COLO829 (cell line): ENCODE data around the gene LRBA.
A peak's percentile ranks its signal among the peaks of the same experiment; 100 is the strongest.
"Not testable (repeated sequence)": the region's sequence is repeated elsewhere in the genome, so short reads cannot be mapped to it uniquely, and the experiment has no call there.

ENCODE experiments used
- DNase-seq: peaks from one replicate; pipeline ENCODE4 v3.0.0; 2012; ENCODE audit warnings: low spot score

LRBA gene

DNA sequence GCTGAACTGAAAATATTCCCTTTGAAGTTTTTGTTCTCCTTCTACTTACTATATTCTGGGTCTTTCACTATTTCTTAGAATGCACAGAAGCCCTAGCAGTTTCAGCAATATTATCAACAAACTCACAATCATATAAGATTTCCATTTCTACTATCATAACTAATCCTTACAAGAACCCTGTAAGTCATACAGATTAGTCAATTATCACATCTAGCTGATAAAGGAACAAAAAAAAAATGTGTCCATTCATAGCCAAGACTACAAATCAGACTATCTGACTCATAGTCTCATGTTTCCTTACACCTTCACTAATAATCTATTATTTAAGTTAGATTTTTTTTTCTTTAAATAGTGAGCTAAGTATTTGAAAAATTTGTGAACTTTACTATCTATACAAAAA lies 72.5 kb downstream of the LRBA start:
- DNase-seq = no peak

DNA sequence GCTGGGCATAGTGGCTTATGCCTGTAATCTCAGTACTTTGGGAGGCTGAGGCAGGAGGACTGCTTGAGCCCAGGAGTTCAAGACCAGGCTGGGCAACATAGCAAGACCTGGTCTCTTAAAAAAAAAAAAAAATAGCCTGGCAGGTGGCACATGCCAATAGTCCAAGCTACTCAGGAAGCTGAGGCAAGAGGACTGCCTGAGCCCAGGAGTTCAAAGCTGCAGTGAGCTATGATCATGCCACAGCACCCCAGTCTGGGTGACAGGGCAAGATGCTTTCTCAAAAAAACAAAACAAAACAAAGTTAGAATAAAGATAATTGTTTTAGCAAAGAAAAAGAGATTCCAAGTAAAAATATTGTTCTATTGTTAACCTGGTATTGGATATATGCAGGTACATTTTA lies 75.0 kb downstream of the LRBA start:
- no peak for DNase-seq

- no peak for DNase-seq
Observed at GRCh38 chr4:150939530-150939929, 75.6 kb downstream of the LRBA start.

DNA sequence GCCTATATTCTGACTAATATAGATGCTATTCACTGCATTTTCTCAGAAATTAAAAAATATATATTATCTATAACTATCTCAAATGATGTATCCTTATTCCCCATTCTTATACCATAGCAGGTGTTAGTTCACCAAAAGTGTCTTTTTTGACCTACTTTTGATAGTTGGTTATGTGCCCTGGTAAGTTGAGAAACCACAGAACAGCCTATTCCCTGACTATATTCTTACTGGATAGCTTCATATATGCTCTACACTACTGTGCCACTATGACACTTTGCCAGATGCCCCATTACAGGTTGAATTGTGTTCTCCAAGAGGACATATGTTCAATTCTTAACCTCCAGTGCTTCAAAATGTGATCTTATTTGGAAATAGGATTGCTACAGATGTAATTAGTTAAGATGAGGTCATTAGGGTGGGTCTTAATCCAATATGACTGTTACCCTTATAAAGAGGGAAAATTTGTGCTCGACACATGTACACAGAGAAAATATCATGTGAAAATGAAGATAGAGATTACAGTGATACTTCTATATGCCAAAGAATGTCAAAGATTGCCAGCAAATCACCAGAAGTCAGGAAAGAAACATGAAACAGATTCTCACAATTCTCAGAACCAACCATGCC lies 76.1 kb downstream of the LRBA start:
- no peak for DNase-seq

DNA sequence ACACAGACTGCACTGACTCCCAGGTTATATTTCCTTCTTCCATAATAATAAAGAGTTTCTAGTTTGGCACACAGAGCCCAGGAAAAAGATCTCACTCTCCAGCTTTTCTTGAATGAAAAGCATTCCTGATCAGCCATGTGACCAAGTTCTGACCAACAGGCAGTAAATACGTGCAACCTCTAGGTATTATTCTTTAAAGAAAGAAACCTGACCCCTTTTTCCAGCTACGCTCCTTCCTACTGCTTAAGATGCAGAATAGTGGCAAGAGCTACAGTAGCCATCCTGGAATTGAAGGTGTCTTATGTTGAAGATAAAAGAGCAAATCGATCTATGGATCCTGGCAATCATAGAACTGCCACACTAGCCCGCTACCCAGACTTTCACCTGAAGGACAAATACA lies 76.7 kb downstream of the LRBA start:
- DNase-seq = no peak

GRCh38 chr4:150934022-150934421 lies 81.1 kb downstream of the LRBA start:
- DNase-seq = no peak

DNA sequence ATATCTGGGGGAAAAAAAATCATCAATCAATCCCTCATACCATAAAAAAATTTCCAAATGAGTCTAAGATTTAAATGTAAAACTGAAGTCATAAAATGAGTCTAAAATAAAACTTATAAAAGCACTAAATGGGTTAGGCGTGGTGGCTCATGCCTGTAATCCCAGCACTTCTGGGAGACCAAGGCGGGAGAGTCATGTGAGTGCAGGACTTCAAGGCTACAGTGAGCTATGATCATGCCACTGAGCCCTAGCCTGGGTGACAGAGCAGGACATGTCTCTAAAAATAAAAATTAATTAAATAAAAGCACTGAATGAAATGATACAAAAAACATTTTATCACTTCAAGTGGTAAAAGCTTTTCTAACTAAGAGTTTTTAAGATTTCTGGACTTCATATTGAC lies 83.3 kb downstream of the LRBA start:
- no peak for DNase-seq

DNA sequence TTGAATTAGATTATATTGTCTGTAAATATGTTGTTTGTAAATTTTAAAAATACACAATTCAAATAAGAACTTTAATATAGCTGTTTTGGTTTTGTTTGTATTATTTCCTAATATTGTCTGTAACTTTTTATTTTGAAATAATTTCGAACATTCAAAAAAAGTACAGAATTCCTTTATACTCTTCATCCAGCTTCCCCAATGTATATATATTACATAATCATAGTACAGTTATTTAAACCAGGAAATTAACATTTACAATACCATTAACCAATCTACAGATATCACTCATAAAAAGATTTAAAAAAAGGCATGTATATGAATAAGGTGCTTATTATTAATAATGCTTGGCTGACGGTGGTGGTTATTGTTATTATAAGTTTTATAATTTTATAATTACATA lies 84.1 kb downstream of the LRBA start:
- no peak for DNase-seq

GRCh38 chr4:150923945-150924344 lies 91.1 kb downstream of the LRBA start:
- DNase-seq = no peak

DNA sequence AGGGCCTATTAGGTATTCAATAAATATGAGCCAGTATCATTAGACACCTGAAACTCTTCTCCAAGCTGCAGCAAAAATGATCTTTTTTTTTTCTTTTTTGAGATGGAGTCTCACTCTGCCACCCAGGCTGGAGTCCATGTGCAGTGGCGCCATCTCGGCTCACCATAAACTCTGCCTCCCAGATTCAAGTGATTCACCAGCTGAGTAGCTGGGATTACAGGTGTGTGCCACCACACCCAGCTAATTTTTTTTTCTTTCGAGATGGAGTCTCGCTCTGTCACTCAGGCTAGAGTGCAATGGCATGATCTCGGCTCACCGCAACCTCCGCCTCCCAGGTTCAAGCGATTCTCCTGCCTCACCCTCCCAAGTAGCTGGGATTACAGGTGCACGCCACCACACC lies 93.6 kb downstream of the LRBA start:
- not testable (repeated sequence) for DNase-seq

- not testable (repeated sequence) for DNase-seq
Observed at GRCh38 chr4:150918562-150918961, 96.5 kb downstream of the LRBA start.

DNA sequence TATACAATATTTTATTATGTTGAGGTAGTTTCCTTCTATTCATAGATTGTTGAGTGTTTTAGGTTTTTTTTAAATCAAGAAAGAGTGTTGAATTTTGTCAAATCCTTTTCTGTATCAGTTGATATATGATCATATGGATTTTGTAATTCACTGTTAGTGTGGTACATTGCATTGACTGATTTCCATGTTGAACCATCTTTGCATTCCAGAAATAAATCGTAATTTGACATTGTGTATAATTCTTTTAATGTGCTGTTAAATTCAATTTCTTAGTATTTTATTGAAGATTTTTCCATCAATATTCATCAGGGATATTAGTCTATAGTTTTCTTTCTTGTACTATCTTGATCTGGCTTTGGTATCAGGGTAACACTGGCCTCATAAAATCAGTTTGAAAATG lies 103.8 kb downstream of the LRBA start:
- no peak for DNase-seq

- DNase-seq = no peak
Observed at GRCh38 chr4:150909116-150909515, 106.0 kb downstream of the LRBA start.

GRCh38 chr4:150906987-150907633 lies 108.0 kb downstream of the LRBA start:
- DNase-seq = no peak

DNA sequence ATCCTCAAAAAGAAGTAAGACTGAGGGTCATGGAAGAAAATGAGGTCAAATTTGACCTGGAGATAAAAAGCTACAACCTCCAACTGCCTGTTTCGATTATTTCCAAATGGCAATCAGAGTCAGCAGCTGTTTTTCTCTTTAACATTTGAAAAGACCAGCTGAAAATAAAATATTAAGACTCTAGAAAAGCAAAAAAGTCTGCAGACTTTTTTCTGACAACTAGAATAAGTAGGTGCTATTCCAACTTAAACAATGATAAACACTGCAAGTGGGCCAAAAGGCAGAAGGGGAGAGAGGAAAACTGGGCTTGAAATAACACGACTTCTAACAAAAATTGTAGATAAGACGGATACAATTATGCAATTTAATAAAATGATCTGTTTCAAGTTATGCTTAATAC lies 110.4 kb downstream of the LRBA start:
- no peak for DNase-seq

- no peak for DNase-seq
Observed at GRCh38 chr4:150903603-150904002, 111.5 kb downstream of the LRBA start.

DNA sequence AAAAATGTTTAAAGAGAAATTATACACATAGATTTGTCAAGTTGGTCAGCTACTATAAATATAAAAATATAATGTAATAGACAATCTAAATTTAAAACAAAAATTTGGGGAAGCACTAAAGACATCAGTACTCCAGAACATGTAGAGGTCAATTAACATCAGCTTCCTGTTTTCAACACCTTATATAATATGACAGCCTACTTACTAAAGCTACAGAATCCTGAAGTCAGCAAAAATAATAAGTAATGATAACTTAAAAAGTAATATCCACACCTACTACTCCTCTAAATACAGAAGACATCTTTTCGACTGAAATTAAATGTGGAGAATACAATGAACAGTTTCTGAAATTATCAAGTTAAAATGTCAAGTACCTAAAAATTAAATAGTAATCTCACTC lies 118.6 kb downstream of the LRBA start:
- no peak for DNase-seq

GRCh38 chr4:150890246-150890645 lies 124.8 kb downstream of the LRBA start:
- DNase-seq = peak; percentile 20

DNA sequence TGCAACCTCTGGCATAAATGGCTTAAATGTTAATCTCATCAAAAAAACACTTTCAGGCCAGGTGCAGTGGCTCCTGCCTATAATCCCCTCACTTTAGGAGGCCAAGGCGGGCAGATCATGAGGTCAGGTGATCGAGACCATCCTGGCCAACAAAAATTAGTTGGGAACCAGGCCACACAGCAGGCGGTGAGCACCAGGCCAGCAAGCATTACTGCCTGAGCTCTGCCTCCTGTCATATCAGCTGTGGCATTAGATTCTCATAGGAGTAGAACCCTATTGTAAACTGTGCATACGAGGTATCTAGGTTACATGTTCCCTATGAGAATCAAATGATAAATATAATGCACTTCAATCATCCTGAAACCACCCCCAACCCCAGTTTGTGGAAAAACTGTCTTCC lies 125.8 kb downstream of the LRBA start:
- DNase-seq = no peak

GRCh38 chr4:150888625-150889024 lies 126.5 kb downstream of the LRBA start:
- no peak for DNase-seq

- DNase-seq = no peak
Observed at GRCh38 chr4:150888217-150888616, 126.9 kb downstream of the LRBA start.

- no peak for DNase-seq
Observed at GRCh38 chr4:150886597-150886996, 128.5 kb downstream of the LRBA start.

- no peak for DNase-seq
Observed at GRCh38 chr4:150884625-150885024, 130.5 kb downstream of the LRBA start.

GRCh38 chr4:150875367-150875766 lies 139.7 kb downstream of the LRBA start:
- DNase-seq = no peak
